ENCODE results near the gene SDK1.

The SDK1 gene

GRCh38 chr7:3971323-3971722 is 670.3 kb downstream of the SDK1 start:
- Histone ChIP-seq H3K9me3 (ENCODE audit: low read length) (no peaks in the 10 kb centered on the region), H3K36me3 (ENCODE audit: insufficient read depth, low read length) (peaks cover 15% of the 10 kb centered on the region)

DNA sequence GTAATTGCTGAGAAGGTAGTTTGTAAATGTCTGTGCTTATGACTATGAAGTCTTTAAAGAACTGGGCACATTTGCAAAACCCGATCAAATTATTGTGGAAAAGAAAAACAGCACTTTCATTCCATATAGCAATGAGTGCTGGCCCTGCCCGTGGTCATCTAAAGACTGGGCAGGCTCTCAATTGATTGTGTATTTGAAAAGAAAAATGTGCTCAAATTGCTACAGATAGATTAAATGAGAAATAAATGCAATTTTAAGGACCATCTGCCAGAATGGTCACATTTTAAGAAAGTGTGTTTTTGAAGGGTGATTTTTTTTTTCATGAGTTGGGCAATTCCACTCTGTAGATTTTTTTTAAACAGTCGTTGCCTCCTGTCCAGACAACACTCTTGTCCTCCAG is 672.2 kb downstream of the SDK1 start:
- no peaks in the 10 kb centered on the region for H3K9me3 ChIP-seq (ENCODE audit: low read length)
- H3K27ac ChIP-seq (ENCODE audit: low read depth, low read length) = no peak overlapping the region
- H3K4me3 ChIP-seq (ENCODE audit: low read depth in 1 of 2, low read length in 2 of 2) = no peak overlapping the region
- H3K9ac ChIP-seq (ENCODE audit: low read length) = no peak overlapping the region
- H3K27me3 ChIP-seq (ENCODE audit: control insufficient read depth in 1 of 2, insufficient read depth in 2 of 2, low read length in 2 of 2) = no peaks in the 10 kb centered on the region
- H3K4me1 ChIP-seq (ENCODE audit: insufficient read depth, low read length) = no peaks in the 10 kb centered on the region
- peaks cover 15% of the 10 kb centered on the region for H3K36me3 ChIP-seq (ENCODE audit: insufficient read depth, low read length)

More at GRCh38 chr7:3971323-3971722, 670.3 kb downstream of the SDK1 start:
- no peaks in the 10 kb centered on the region for H3K27me3 ChIP-seq (ENCODE audit: control insufficient read depth in 1 of 2, insufficient read depth in 2 of 2, low read length in 2 of 2)
- H3K4me3 ChIP-seq (ENCODE audit: low read depth in 1 of 2, low read length in 2 of 2) = no peak overlapping the region
- H3K4me1 ChIP-seq (ENCODE audit: insufficient read depth, low read length) = no peaks in the 10 kb centered on the region
- no peak overlapping the region for H3K27ac ChIP-seq (ENCODE audit: low read depth, low read length)
- no peak overlapping the region for H3K9ac ChIP-seq (ENCODE audit: low read length)

DNA sequence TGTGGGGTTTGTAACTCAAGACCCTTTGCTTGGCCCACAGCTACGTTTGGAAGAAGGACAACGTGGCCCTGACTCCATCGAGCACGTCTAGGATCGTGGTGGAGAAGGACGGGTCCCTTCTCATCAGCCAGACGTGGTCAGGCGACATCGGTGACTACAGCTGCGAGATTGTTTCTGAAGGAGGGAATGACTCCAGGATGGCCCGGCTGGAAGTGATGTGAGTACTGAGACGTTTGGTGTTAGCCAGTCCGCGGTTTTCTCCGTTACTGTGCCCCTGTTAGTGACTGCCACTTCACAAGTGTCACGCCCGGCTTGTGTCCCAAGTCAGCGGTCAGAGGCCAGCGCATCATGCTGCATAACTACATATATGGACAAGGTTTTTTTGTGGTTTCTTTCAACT is 673.3 kb downstream of the SDK1 start:
- Histone ChIP-seq H3K9me3 (ENCODE audit: low read length) (no peaks in the 10 kb centered on the region), H3K9ac (ENCODE audit: low read length) (no peak overlapping the region), H3K4me3 (ENCODE audit: low read depth in 1 of 2, low read length in 2 of 2) (no peak overlapping the region), H3K36me3 (ENCODE audit: insufficient read depth, low read length) (peaks cover 15% of the 10 kb centered on the region), H3K27ac (ENCODE audit: low read depth, low read length) (no peak overlapping the region), H3K27me3 (ENCODE audit: control insufficient read depth in 1 of 2, insufficient read depth in 2 of 2, low read length in 2 of 2) (no peaks in the 10 kb centered on the region), H3K4me1 (ENCODE audit: insufficient read depth, low read length) (no peaks in the 10 kb centered on the region)

GRCh38 chr7:3975371-3975770 is 674.3 kb downstream of the SDK1 start:
- no peak overlapping the region for H3K9ac ChIP-seq (ENCODE audit: low read length)
- peaks cover 15% of the 10 kb centered on the region for H3K36me3 ChIP-seq (ENCODE audit: insufficient read depth, low read length)
- no peaks in the 10 kb centered on the region for H3K27me3 ChIP-seq (ENCODE audit: control insufficient read depth in 1 of 2, insufficient read depth in 2 of 2, low read length in 2 of 2)

GRCh38 chr7:3977391-3977790 is 676.3 kb downstream of the SDK1 start:
- Histone ChIP-seq H3K27me3 (ENCODE audit: control insufficient read depth in 1 of 2, insufficient read depth in 2 of 2, low read length in 2 of 2) (no peaks in the 10 kb centered on the region), H3K36me3 (ENCODE audit: insufficient read depth, low read length) (peaks cover 10% of the 10 kb centered on the region), H3K9me3 (ENCODE audit: low read length) (no peaks in the 10 kb centered on the region), H3K27ac (ENCODE audit: low read depth, low read length) (no peak overlapping the region), H3K4me1 (ENCODE audit: insufficient read depth, low read length) (peaks cover 8% of the 10 kb centered on the region), H3K4me3 (ENCODE audit: low read depth in 1 of 2, low read length in 2 of 2) (no peak overlapping the region), H3K9ac (ENCODE audit: low read length) (no peak overlapping the region)

More at GRCh38 chr7:3975371-3975770, 674.3 kb downstream of the SDK1 start:
- Histone ChIP-seq H3K4me3 (ENCODE audit: low read depth in 1 of 2, low read length in 2 of 2) (no peak overlapping the region), H3K27ac (ENCODE audit: low read depth, low read length) (no peak overlapping the region), H3K9me3 (ENCODE audit: low read length) (no peaks in the 10 kb centered on the region), H3K4me1 (ENCODE audit: insufficient read depth, low read length) (no peaks in the 10 kb centered on the region)

GRCh38 chr7:3978839-3979238 is 677.8 kb downstream of the SDK1 start:
- H3K27ac ChIP-seq (ENCODE audit: low read depth, low read length) = no peak overlapping the region
- peaks cover 10% of the 10 kb centered on the region for H3K36me3 ChIP-seq (ENCODE audit: insufficient read depth, low read length)
- no peaks in the 10 kb centered on the region for H3K27me3 ChIP-seq (ENCODE audit: control insufficient read depth in 1 of 2, insufficient read depth in 2 of 2, low read length in 2 of 2)
- peaks cover 8% of the 10 kb centered on the region for H3K4me1 ChIP-seq (ENCODE audit: insufficient read depth, low read length)
- H3K9me3 ChIP-seq (ENCODE audit: low read length) = no peaks in the 10 kb centered on the region
- H3K9ac ChIP-seq (ENCODE audit: low read length) = no peak overlapping the region
- no peak overlapping the region for H3K4me3 ChIP-seq (ENCODE audit: low read depth in 1 of 2, low read length in 2 of 2)

DNA sequence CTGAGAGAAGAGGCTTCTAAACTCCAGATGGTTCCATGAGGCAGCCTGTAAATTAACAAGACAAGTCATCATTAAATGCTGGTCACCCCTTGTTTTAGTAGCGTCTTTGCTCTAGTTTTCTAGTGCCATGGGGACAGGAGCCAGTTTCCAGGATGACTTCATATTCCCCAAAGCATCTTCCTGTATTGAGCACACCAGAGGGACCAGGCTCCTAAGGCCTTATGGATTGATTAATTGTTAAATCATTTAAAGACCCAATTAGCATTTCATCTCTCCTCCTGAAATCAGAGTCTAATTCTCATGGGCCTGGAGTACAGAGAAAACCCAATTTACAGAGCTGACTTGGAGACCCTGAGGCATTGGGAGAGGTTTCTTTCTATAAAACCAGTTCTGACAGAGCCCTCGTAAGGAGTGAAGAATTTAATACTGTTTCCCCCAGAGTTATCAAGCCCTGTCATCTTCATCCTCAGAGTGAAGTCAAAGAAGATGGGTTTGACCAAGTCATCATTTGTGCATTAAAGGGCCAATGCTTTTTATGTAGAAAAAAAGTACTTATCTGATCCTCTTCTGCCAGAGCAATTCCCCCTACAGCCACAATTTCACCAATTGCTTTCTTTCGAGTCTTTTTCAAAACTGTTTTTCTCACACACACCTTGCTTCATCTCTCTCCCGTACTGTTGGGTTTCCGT is 678.7 kb downstream of the SDK1 start:
- no peak overlapping the region for H3K27ac ChIP-seq (ENCODE audit: low read depth, low read length)
- no peaks in the 10 kb centered on the region for H3K9me3 ChIP-seq (ENCODE audit: low read length)
- no peaks in the 10 kb centered on the region for H3K27me3 ChIP-seq (ENCODE audit: control insufficient read depth in 1 of 2, insufficient read depth in 2 of 2, low read length in 2 of 2)
- H3K4me1 ChIP-seq (ENCODE audit: insufficient read depth, low read length) = peaks cover 8% of the 10 kb centered on the region
- no peak overlapping the region for H3K4me3 ChIP-seq (ENCODE audit: low read depth in 1 of 2, low read length in 2 of 2)
- no peak overlapping the region for H3K9ac ChIP-seq (ENCODE audit: low read length)
- peaks cover 5% of the 10 kb centered on the region for H3K36me3 ChIP-seq (ENCODE audit: insufficient read depth, low read length)

DNA sequence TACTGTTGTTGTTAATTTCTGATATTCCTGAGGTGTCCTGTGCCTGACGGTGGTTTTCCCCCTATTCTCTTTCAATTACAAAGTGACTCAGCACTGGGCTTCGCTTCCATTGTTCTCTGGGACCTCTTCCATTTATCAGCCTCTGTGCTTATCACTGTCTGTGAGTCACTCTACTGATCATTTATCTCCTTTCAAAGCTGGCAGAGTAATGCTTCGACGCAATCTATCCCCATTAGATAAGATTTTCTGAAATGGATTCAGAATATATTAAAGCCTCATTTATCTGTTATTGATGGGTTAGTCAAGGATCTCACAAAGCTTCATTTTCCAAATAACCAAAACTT is 679.2 kb downstream of the SDK1 start:
- Histone ChIP-seq H3K27ac (ENCODE audit: low read depth, low read length) (no peak overlapping the region), H3K36me3 (ENCODE audit: insufficient read depth, low read length) (no peaks in the 10 kb centered on the region)

DNA sequence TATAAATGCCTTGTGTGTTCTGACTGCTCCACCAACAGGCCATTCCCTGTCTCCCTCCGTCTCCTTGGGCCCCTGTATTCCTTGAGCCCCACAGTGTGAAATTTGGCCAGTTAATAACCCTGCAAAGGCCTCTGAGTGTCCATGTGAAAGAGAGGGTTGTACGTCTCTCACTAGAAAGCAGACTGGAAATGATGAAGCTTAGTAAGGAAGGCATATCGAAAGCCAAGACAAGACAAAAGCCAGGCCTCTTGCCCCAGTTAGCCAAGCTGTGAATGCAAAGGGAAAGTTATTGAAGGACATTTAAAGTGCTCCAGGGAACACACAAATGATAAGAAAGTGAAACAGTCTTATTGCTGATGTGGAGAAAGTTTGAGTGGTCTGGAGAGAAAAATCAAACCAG is 680.2 kb downstream of the SDK1 start:
- Histone ChIP-seq H3K27me3 (ENCODE audit: control insufficient read depth in 1 of 2, insufficient read depth in 2 of 2, low read length in 2 of 2) (no peaks in the 10 kb centered on the region), H3K27ac (ENCODE audit: low read depth, low read length) (no peak overlapping the region), H3K36me3 (ENCODE audit: insufficient read depth, low read length) (no peaks in the 10 kb centered on the region), H3K4me1 (ENCODE audit: insufficient read depth, low read length) (peaks cover 8% of the 10 kb centered on the region), H3K9me3 (ENCODE audit: low read length) (no peaks in the 10 kb centered on the region), H3K9ac (ENCODE audit: low read length) (no peak overlapping the region), H3K4me3 (ENCODE audit: low read depth in 1 of 2, low read length in 2 of 2) (no peak overlapping the region)

More for the DNA sequence above, 679.2 kb downstream of the SDK1 start:
- peaks cover 8% of the 10 kb centered on the region for H3K4me1 ChIP-seq (ENCODE audit: insufficient read depth, low read length)
- no peaks in the 10 kb centered on the region for H3K9me3 ChIP-seq (ENCODE audit: low read length)
- H3K27me3 ChIP-seq (ENCODE audit: control insufficient read depth in 1 of 2, insufficient read depth in 2 of 2, low read length in 2 of 2) = no peaks in the 10 kb centered on the region
- H3K9ac ChIP-seq (ENCODE audit: low read length) = no peak overlapping the region
- H3K4me3 ChIP-seq (ENCODE audit: low read depth in 1 of 2, low read length in 2 of 2) = no peak overlapping the region

- no peak overlapping the region for H3K9ac ChIP-seq (ENCODE audit: low read length)
These were observed 683.4 kb downstream of the SDK1 start for GRCh38 chr7:3984456-3984855.

DNA sequence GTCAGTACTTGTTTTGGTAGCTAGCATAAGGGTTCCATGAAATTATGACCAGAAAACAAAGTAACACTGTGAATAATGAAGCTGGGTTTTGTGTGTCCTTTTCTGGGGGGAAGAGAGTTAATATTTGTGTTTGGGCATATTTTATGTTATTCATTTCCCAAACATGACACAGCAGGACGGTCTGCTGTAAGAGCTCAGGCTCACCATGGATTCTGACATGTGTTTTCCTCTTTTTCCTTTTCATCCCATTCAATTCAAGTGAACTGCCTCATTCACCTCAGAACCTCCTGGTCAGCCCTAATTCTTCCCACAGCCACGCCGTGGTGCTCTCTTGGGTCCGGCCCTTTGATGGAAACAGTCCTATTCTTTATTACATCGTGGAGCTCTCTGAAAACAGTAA is 685.9 kb downstream of the SDK1 start:
- no peaks in the 10 kb centered on the region for H3K9me3 ChIP-seq (ENCODE audit: low read length)
- no peak overlapping the region for H3K4me3 ChIP-seq (ENCODE audit: low read depth in 1 of 2, low read length in 2 of 2)
- H3K4me1 ChIP-seq (ENCODE audit: insufficient read depth, low read length) = peaks cover 3% of the 10 kb centered on the region
- H3K36me3 ChIP-seq (ENCODE audit: insufficient read depth, low read length) = no peaks in the 10 kb centered on the region
- no peak overlapping the region for H3K27ac ChIP-seq (ENCODE audit: low read depth, low read length)
- H3K9ac ChIP-seq (ENCODE audit: low read length) = no peak overlapping the region
- H3K27me3 ChIP-seq (ENCODE audit: control insufficient read depth in 1 of 2, insufficient read depth in 2 of 2, low read length in 2 of 2) = no peaks in the 10 kb centered on the region

More at GRCh38 chr7:3984456-3984855, 683.4 kb downstream of the SDK1 start:
- no peaks in the 10 kb centered on the region for H3K36me3 ChIP-seq (ENCODE audit: insufficient read depth, low read length)
- H3K4me1 ChIP-seq (ENCODE audit: insufficient read depth, low read length) = peaks cover 8% of the 10 kb centered on the region
- H3K9me3 ChIP-seq (ENCODE audit: low read length) = no peaks in the 10 kb centered on the region
- H3K4me3 ChIP-seq (ENCODE audit: low read depth in 1 of 2, low read length in 2 of 2) = no peak overlapping the region
- no peak overlapping the region for H3K27ac ChIP-seq (ENCODE audit: low read depth, low read length)
- no peaks in the 10 kb centered on the region for H3K27me3 ChIP-seq (ENCODE audit: control insufficient read depth in 1 of 2, insufficient read depth in 2 of 2, low read length in 2 of 2)

GRCh38 chr7:3987426-3987927 is 686.4 kb downstream of the SDK1 start:
- Histone ChIP-seq H3K27ac (ENCODE audit: low read depth, low read length) (no peak overlapping the region), H3K27me3 (ENCODE audit: control insufficient read depth in 1 of 2, insufficient read depth in 2 of 2, low read length in 2 of 2) (no peaks in the 10 kb centered on the region), H3K36me3 (ENCODE audit: insufficient read depth, low read length) (no peaks in the 10 kb centered on the region), H3K9ac (ENCODE audit: low read length) (no peak overlapping the region), H3K4me1 (ENCODE audit: insufficient read depth, low read length) (no peaks in the 10 kb centered on the region), H3K9me3 (ENCODE audit: low read length) (no peaks in the 10 kb centered on the region), H3K4me3 (ENCODE audit: low read depth in 1 of 2, low read length in 2 of 2) (no peak overlapping the region)

Data from muscle layer of colon (tissue), 2 donors.